Retinal pigment epithelial cell (primary cell): Measurements from ENCODE around the gene ZNF688.

Experiments
- DNase-seq: peaks from one replicate; pipeline ENCODE4 v3.0.0-alpha.2; 2010; ENCODE audit warnings: low read depth
- H3K4me3 ChIP-seq: 2 replicates; pipeline ENCODE4 v1.5.1; 2011; ENCODE audit warnings: mild to moderate bottlenecking, low read length, control low read depth, moderate library complexity
- TF ChIP-seq, protein P1 (sequence below): conservative IDR thresholded peaks from 2 replicates; pipeline ENCODE4 v1.5.1; 2011; ENCODE audit warnings: low read depth, low read length, control low read depth, inconsistent platforms

Gene ZNF688

GRCh38 chr16:30528799-30529457, 42.6 kb downstream of the ZNF688 start:
- TF ChIP-seq, protein P1, sequence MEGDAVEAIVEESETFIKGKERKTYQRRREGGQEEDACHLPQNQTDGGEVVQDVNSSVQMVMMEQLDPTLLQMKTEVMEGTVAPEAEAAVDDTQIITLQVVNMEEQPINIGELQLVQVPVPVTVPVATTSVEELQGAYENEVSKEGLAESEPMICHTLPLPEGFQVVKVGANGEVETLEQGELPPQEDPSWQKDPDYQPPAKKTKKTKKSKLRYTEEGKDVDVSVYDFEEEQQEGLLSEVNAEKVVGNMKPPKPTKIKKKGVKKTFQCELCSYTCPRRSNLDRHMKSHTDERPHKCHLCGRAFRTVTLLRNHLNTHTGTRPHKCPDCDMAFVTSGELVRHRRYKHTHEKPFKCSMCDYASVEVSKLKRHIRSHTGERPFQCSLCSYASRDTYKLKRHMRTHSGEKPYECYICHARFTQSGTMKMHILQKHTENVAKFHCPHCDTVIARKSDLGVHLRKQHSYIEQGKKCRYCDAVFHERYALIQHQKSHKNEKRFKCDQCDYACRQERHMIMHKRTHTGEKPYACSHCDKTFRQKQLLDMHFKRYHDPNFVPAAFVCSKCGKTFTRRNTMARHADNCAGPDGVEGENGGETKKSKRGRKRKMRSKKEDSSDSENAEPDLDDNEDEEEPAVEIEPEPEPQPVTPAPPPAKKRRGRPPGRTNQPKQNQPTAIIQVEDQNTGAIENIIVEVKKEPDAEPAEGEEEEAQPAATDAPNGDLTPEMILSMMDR, result no peak
- no peak overlapping the region for H3K4me3 ChIP-seq
- no peak for DNase-seq

- peak overlapping the region; percentile 30 for H3K4me3 ChIP-seq
- DNase-seq, result no peak
- TF ChIP-seq, protein P1, result no peak
Measured at GRCh38 chr16:30527635-30528178, 43.8 kb downstream of the ZNF688 start.

- H3K4me3 ChIP-seq, result peak overlapping the region; percentile 60
- DNase-seq, result peak; percentile 92
- TF ChIP-seq, protein P1, result peak; percentile 34
Measured at GRCh38 chr16:30526823-30527634, 44.5 kb downstream of the ZNF688 start.

DNA sequence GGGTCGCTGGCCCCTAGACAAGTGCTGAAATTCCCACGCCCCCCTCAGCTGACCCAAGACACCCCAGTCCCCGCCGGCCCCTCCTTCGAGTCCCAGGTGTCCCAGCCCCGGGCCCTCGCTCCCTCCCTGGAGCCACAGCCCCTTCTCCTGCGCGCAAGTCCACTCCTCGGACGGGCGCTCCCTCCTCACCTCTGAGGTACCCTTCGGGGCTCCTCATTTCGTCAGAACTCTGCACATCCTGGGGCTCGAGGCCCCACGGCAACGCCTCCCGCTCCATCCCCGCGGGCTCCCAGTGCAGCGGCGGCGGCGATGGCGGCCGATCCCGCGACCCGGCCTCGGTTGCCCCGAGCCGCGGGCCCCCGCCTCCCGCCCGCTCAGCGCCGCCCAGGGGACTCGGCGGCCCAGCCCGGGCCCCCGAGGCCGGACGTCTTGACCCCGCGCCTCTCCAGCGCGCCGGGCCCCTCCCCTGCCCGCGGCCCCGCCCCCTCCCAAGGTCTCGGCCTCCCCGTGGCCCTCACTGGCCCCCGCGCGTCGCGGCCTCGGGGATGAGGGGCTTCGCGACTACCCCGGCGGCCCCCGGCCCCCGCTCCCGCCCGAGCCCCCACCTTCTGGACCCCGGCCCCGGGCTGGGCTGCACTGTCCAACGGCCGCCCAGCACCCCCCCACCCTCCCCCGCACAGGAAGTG, 45.2 kb downstream of the ZNF688 start, which contains the start of gene ZNF768:
Gene ZNF768 (minus strand): TSS at position 430 of the 686 bp plus-strand sequence. CDS start 153 bp downstream, at position 277.
- no peak for DNase-seq
- peak within 1 kb of the TSS; percentile 60 for H3K4me3 ChIP-seq
- TF ChIP-seq, protein P1, result no peak

DNA sequence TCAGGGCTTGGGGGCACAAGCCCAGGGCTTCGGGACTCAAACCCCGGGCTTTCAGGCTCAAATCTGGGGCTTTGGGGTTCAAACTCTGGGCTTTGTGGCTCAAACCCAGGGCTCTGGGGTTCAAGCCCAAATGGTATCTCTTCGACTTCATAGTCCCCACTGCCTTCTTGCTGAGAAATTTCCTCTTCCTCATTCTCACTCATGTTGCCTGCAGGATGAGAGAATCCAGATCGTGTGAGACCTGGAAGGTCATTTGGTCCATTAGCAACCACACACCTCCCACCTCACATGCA, 45.7 kb downstream of the ZNF688 start:
- TF ChIP-seq, protein P1, result no peak
- H3K4me3 ChIP-seq, result peak overlapping the region; percentile 60
- no peak for DNase-seq

GRCh38 chr16:30524575-30525568, 46.6 kb downstream of the ZNF688 start:
- TF ChIP-seq, protein P1, result no peak
- DNase-seq, result no peak
- H3K4me3 ChIP-seq, result no peak overlapping the region
